GM12878 (cell line): ENCODE results near the gene UGT1A6.

Experiments used
- CEBPB ChIP-seq, 2 experiments: fragments of 150-350 bp in 1 of 2; IDR thresholded peaks; 2 replicates each; pipeline ENCODE4 v1.6.1; 2012 to 2014; ENCODE audit warnings: low read depth in 2 of 2, low read length in 2 of 2, borderline replicate concordance in 1 of 2, inconsistent platforms in 1 of 2
- ESRRA ChIP-seq: IDR thresholded peaks from 2 replicates; pipeline ENCODE4 v1.6.1; 2012; ENCODE audit warnings: mild to moderate bottlenecking, low read length, improper control_type of control experiment
- EZH2 ChIP-seq: IDR thresholded peaks from 2 replicates; pipeline ENCODE4 v1.6.1; 2012; ENCODE audit warnings: low read depth, mild to moderate bottlenecking, control low read depth, inconsistent platforms, low read length, borderline replicate concordance; ENCODE audit not compliant: control insufficient read depth
- KDM1A ChIP-seq: fragments of 200-600 bp; sonication (generic); IDR thresholded peaks from 2 replicates; pipeline ENCODE4 v1.6.1; 2016; ENCODE audit warnings: borderline replicate concordance
- POLR2AphosphoS5 ChIP-seq: IDR thresholded peaks from 2 replicates; pipeline ENCODE4 v1.6.1; 2011; ENCODE audit warnings: mild to moderate bottlenecking, low read length, inconsistent platforms
- SMC3 ChIP-seq: IDR thresholded peaks from 2 replicates; pipeline ENCODE4 v1.6.1; 2011; ENCODE audit warnings: low read length, improper control_type of control experiment, borderline replicate concordance
- TF ChIP-seq, protein P1 (sequence below): IDR thresholded peaks from 2 replicates; pipeline ENCODE4 v1.6.1; 2011; ENCODE audit warnings: borderline replicate concordance, low read depth, mild to moderate bottlenecking, moderate library complexity, mixed read lengths, low read length; ENCODE audit not compliant: insufficient read depth; ENCODE audit errors: extremely low read length
- TF ChIP-seq, protein P2 (sequence below), 3 experiments: IDR thresholded peaks in 2 of 3; conservative IDR thresholded peaks in 1 of 3; 2 replicates each; pipeline ENCODE4 v1.5.1; 2011; ENCODE audit warnings: low read depth in 3 of 3, low read length in 3 of 3, mild to moderate bottlenecking in 3 of 3, control low read depth in 2 of 3, moderate library complexity in 2 of 3, inconsistent platforms in 1 of 3, mixed read lengths in 1 of 3; ENCODE audit not compliant: control insufficient read depth in 2 of 3, insufficient read depth in 1 of 3; ENCODE audit errors: extremely low read depth in 1 of 3
- TF ChIP-seq, protein P3 (sequence below): IDR thresholded peaks from 2 replicates; pipeline ENCODE4 v1.6.1; 2012; ENCODE audit warnings: low read depth, low read length, improper control_type of control experiment
- TF ChIP-seq, protein P4 (sequence below): IDR thresholded peaks from 2 replicates; pipeline ENCODE4 v1.6.1; 2011; ENCODE audit warnings: borderline replicate concordance, low read depth, mild to moderate bottlenecking, moderate library complexity, low read length; ENCODE audit not compliant: insufficient read depth, poor library complexity, severe bottlenecking
- TF ChIP-seq, protein P5 (sequence below): IDR thresholded peaks from 2 replicates; pipeline ENCODE4 v1.6.1; 2012; ENCODE audit warnings: mild to moderate bottlenecking, low read depth, low read length
- TF ChIP-seq, protein P6 (sequence below): fragments of 450-650 bp; IDR thresholded peaks from 2 replicates; pipeline ENCODE4 v1.6.1; 2017; ENCODE audit warnings: mild to moderate bottlenecking, low read depth, inconsistent platforms; ENCODE audit not compliant: poor library complexity, severe bottlenecking
- TF ChIP-seq, protein P7 (sequence below): IDR thresholded peaks from 2 replicates; pipeline ENCODE4 v1.6.1; 2011; ENCODE audit warnings: low read depth, mild to moderate bottlenecking, low read length, moderate library complexity, borderline replicate concordance; ENCODE audit errors: extremely low read depth

DNA sequence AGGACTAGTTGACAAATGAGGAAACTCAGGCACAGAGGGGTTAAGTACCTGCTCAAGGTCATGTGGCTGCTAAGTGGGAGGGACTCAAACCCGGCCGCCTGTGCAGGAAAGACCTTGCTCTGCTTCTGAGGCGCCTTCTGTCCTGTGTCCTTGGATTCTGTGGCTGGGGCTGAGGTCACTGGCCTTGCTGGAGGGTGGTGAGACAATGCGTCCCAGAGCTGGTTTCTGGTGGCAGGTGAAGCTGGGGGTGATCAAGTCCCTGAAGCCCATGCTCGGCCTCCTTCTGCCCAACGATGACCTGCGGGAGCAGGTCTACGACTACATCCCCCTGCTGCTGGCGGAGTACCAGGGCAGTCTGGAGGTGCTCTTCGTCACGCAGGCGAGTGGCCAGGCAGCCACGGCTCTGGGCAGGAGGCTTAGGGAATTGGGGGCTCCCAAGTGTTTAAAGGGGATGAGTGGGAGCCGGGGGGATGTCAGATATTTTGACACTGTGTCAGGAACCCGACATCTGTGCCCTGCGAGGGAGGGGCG lies 101.5 kb downstream of the UGT1A6 start:
- no peak for TF ChIP-seq CEBPB (IDR thresholded peaks at IDR 0.05; ENCODE audit: borderline replicate concordance in 1 of 2, low read depth in 2 of 2, low read length in 2 of 2)
- TF ChIP-seq, protein P1, sequence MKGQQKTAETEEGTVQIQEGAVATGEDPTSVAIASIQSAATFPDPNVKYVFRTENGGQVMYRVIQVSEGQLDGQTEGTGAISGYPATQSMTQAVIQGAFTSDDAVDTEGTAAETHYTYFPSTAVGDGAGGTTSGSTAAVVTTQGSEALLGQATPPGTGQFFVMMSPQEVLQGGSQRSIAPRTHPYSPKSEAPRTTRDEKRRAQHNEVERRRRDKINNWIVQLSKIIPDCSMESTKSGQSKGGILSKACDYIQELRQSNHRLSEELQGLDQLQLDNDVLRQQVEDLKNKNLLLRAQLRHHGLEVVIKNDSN, result no peak
- TF ChIP-seq, protein P2, sequence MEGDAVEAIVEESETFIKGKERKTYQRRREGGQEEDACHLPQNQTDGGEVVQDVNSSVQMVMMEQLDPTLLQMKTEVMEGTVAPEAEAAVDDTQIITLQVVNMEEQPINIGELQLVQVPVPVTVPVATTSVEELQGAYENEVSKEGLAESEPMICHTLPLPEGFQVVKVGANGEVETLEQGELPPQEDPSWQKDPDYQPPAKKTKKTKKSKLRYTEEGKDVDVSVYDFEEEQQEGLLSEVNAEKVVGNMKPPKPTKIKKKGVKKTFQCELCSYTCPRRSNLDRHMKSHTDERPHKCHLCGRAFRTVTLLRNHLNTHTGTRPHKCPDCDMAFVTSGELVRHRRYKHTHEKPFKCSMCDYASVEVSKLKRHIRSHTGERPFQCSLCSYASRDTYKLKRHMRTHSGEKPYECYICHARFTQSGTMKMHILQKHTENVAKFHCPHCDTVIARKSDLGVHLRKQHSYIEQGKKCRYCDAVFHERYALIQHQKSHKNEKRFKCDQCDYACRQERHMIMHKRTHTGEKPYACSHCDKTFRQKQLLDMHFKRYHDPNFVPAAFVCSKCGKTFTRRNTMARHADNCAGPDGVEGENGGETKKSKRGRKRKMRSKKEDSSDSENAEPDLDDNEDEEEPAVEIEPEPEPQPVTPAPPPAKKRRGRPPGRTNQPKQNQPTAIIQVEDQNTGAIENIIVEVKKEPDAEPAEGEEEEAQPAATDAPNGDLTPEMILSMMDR (IDR thresholded peaks at IDR 0.05 in 2 of 3, conservative IDR thresholded peaks at IDR 0.05 in 1 of 3; ENCODE audit: control insufficient read depth in 2 of 3, extremely low read depth in 1 of 3, insufficient read depth in 1 of 3, low read depth in 3 of 3, low read length in 3 of 3), result no peak
- TF ChIP-seq SMC3, result no peak
- TF ChIP-seq, protein P3, sequence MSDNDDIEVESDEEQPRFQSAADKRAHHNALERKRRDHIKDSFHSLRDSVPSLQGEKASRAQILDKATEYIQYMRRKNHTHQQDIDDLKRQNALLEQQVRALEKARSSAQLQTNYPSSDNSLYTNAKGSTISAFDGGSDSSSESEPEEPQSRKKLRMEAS, result no peak
- TF ChIP-seq EZH2, result no peak
- TF ChIP-seq, protein P4, sequence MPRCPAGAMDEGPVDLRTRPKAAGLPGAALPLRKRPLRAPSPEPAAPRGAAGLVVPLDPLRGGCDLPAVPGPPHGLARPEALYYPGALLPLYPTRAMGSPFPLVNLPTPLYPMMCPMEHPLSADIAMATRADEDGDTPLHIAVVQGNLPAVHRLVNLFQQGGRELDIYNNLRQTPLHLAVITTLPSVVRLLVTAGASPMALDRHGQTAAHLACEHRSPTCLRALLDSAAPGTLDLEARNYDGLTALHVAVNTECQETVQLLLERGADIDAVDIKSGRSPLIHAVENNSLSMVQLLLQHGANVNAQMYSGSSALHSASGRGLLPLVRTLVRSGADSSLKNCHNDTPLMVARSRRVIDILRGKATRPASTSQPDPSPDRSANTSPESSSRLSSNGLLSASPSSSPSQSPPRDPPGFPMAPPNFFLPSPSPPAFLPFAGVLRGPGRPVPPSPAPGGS, result no peak
- no peak for TF ChIP-seq KDM1A
- TF ChIP-seq POLR2AphosphoS5, result no peak
- TF ChIP-seq, protein P5, sequence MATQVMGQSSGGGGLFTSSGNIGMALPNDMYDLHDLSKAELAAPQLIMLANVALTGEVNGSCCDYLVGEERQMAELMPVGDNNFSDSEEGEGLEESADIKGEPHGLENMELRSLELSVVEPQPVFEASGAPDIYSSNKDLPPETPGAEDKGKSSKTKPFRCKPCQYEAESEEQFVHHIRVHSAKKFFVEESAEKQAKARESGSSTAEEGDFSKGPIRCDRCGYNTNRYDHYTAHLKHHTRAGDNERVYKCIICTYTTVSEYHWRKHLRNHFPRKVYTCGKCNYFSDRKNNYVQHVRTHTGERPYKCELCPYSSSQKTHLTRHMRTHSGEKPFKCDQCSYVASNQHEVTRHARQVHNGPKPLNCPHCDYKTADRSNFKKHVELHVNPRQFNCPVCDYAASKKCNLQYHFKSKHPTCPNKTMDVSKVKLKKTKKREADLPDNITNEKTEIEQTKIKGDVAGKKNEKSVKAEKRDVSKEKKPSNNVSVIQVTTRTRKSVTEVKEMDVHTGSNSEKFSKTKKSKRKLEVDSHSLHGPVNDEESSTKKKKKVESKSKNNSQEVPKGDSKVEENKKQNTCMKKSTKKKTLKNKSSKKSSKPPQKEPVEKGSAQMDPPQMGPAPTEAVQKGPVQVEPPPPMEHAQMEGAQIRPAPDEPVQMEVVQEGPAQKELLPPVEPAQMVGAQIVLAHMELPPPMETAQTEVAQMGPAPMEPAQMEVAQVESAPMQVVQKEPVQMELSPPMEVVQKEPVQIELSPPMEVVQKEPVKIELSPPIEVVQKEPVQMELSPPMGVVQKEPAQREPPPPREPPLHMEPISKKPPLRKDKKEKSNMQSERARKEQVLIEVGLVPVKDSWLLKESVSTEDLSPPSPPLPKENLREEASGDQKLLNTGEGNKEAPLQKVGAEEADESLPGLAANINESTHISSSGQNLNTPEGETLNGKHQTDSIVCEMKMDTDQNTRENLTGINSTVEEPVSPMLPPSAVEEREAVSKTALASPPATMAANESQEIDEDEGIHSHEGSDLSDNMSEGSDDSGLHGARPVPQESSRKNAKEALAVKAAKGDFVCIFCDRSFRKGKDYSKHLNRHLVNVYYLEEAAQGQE, result no peak
- TF ChIP-seq ESRRA, result no peak
- TF ChIP-seq, protein P6, sequence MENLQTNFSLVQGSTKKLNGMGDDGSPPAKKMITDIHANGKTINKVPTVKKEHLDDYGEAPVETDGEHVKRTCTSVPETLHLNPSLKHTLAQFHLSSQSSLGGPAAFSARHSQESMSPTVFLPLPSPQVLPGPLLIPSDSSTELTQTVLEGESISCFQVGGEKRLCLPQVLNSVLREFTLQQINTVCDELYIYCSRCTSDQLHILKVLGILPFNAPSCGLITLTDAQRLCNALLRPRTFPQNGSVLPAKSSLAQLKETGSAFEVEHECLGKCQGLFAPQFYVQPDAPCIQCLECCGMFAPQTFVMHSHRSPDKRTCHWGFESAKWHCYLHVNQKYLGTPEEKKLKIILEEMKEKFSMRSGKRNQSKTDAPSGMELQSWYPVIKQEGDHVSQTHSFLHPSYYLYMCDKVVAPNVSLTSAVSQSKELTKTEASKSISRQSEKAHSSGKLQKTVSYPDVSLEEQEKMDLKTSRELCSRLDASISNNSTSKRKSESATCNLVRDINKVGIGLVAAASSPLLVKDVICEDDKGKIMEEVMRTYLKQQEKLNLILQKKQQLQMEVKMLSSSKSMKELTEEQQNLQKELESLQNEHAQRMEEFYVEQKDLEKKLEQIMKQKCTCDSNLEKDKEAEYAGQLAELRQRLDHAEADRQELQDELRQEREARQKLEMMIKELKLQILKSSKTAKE, result no peak
- TF ChIP-seq, protein P7, sequence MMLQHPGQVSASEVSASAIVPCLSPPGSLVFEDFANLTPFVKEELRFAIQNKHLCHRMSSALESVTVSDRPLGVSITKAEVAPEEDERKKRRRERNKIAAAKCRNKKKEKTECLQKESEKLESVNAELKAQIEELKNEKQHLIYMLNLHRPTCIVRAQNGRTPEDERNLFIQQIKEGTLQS, result no peak
